HG02981 (cell line): Measurements from ENCODE around the gene ALDOC.
A peak's percentile ranks its signal among the peaks of the same experiment; 100 is the strongest.
"Not testable (repeated sequence)": the region's sequence is repeated elsewhere in the genome, so short reads cannot be mapped to it uniquely, and the experiment has no call there.

Experiments used
- ATAC-seq: cut with Tn5 transposase; IDR thresholded peaks from one replicate; pipeline ENCODE4 v1.9.1; 2021; ENCODE audit warnings: mild to moderate bottlenecking, moderate library complexity; ENCODE audit not compliant: unreplicated experiment

Gene ALDOC

GRCh38 chr17:28584434-28584833 lies 7.7 kb upstream of the ALDOC start:
- ATAC-seq = no peak

GRCh38 chr17:28582513-28582912 lies 5.8 kb upstream of the ALDOC start:
- ATAC-seq = no peak

- no peak for ATAC-seq
Observed at GRCh38 chr17:28580959-28581358, 4.3 kb upstream of the ALDOC start.

GRCh38 chr17:28579526-28579925 lies 2.8 kb upstream of the ALDOC start:
- ATAC-seq = no peak

GRCh38 chr17:28578246-28579195 lies 1.8 kb upstream of the ALDOC start:
- no peak for ATAC-seq

GRCh38 chr17:28577466-28577824 lies 750 bp upstream of the ALDOC start:
- ATAC-seq = no peak

GRCh38 chr17:28576016-28576415 lies 679 bp downstream of the ALDOC start:
- not testable (repeated sequence) for ATAC-seq

- ATAC-seq = no peak
Observed at GRCh38 chr17:28575126-28575795, 1.4 kb downstream of the ALDOC start.

GRCh38 chr17:28574526-28574925 lies 2.2 kb downstream of the ALDOC start:
- no peak for ATAC-seq

- ATAC-seq = no peak
Observed at GRCh38 chr17:28573966-28574480, 2.7 kb downstream of the ALDOC start.

GRCh38 chr17:28573521-28573920 lies 3.2 kb downstream of the ALDOC start:
- no peak for ATAC-seq

GRCh38 chr17:28573040-28573380 lies 3.7 kb downstream of the ALDOC start:
- no peak for ATAC-seq

GRCh38 chr17:28572259-28573039 lies 4.2 kb downstream of the ALDOC start:
- ATAC-seq = no peak

GRCh38 chr17:28571361-28572122 lies 5.2 kb downstream of the ALDOC start, which contains the start of gene PIGS:
PIGS (minus strand) TSS chr17:28571524; CDS start chr17:28571496, 28 bp downstream.
- peak; percentile 81 for ATAC-seq

GRCh38 chr17:28570716-28571360 lies 5.9 kb downstream of the ALDOC start:
- ATAC-seq = peak; percentile 24

- ATAC-seq = no peak
Observed at GRCh38 chr17:28569446-28569845, 7.2 kb downstream of the ALDOC start.

GRCh38 chr17:28567604-28568003 lies 9.1 kb downstream of the ALDOC start:
- no peak for ATAC-seq

GRCh38 chr17:28563475-28563874 lies 13.2 kb downstream of the ALDOC start:
- no peak for ATAC-seq

GRCh38 chr17:28555022-28555421 lies 21.7 kb downstream of the ALDOC start:
- no peak for ATAC-seq

GRCh38 chr17:28554565-28554964 lies 22.1 kb downstream of the ALDOC start:
- ATAC-seq = no peak
